Natural killer cell (primary cell): Measurements from ENCODE around the gene OPRL1. TPM values are rescaled to one million over a fixed set of nuclear protein-coding genes. Genes with fewer than 3 reads are reported as not detected.

Experiments
- ATAC-seq, 3 donors: fragments of 150-1000 bp in 2 of 3; fragments of 200-7000 bp in 1 of 3; cut with Tn5 transposase; 1 replicate in 1 of 3; 2 replicates in 2 of 3; pipeline ENCODE4 v1.10.0; 2021; ENCODE audit warnings: mild to moderate bottlenecking in 2 of 3, moderate library complexity in 2 of 3
- DNase-seq, 2 donors: peaks; one replicate each; pipeline versions ENCODE4 v3.0.0 to v3.0.0-alpha.2; 2013 to 2021; ENCODE audit warnings: mixed read lengths in 1 of 2
- H3K27ac ChIP-seq: one replicate; pipeline ENCODE4 v1.5.1; 2013; ENCODE audit warnings: mild to moderate bottlenecking, low read length
- H3K27me3 ChIP-seq: one replicate; pipeline ENCODE4 v1.6.1; 2013; ENCODE audit warnings: low read length; ENCODE audit not compliant: control insufficient read depth, insufficient read depth
- H3K36me3 ChIP-seq: one replicate; pipeline ENCODE4 v1.6.1; 2013; ENCODE audit warnings: low read length; ENCODE audit not compliant: control insufficient read depth, insufficient read depth
- H3K4me1 ChIP-seq: one replicate; pipeline ENCODE4 v1.6.1; 2013; ENCODE audit warnings: low read length; ENCODE audit not compliant: control insufficient read depth, insufficient read depth
- H3K4me3 ChIP-seq: one replicate; pipeline ENCODE4 v1.5.1; 2013; ENCODE audit warnings: low read length
- H3K9me3 ChIP-seq: one replicate; pipeline ENCODE4 v1.6.1; 2013; ENCODE audit warnings: low read length; ENCODE audit not compliant: control insufficient read depth, insufficient read depth
- H3K27ac Mint-ChIP-seq, 2 donors: one replicate each; pipeline ENCODE4 v1.8.0; 2022; ENCODE audit warnings: mild to moderate bottlenecking in 2 of 2, mixed read lengths in 2 of 2, moderate library complexity in 1 of 2
- H3K27me3 Mint-ChIP-seq, 2 donors: one replicate each; pipeline ENCODE4 v1.8.0; 2022; ENCODE audit warnings: low read depth in 2 of 2, mixed read lengths in 2 of 2
- H3K36me3 Mint-ChIP-seq: one replicate; pipeline ENCODE4 v1.8.0; 2022; ENCODE audit warnings: mixed read lengths
- H3K4me1 Mint-ChIP-seq, 2 donors: one replicate each; pipeline ENCODE4 v1.8.0; 2022; ENCODE audit warnings: mixed read lengths in 2 of 2
- H3K4me3 Mint-ChIP-seq: one replicate; pipeline ENCODE4 v1.8.0; 2022; ENCODE audit warnings: mild to moderate bottlenecking, moderate library complexity, mixed read lengths
- H3K9me3 Mint-ChIP-seq, 2 donors: one replicate each; pipeline ENCODE4 v1.8.0; 2022; ENCODE audit warnings: mixed read lengths in 2 of 2
- CTCF ChIP-seq: fragments of 200-600 bp; IDR thresholded peaks from one replicate; pipeline ENCODE4 v1.8.0; 2022; ENCODE audit warnings: antibody characterized with exemption
- WGBS: methylation state at CpG from one replicate; pipeline ENCODE4 v1.1.7; 2013; ENCODE audit warnings: missing lambda C conversion rate; ENCODE audit not compliant: insufficient coverage; 5-methylcytosine and 5-hydroxymethylcytosine counted together
- intact Hi-C: fragments of 100-400 bp; cut with micrococcal nuclease; formaldehyde crosslinking; loops from one replicate; pipeline ENCODE4 v1.14.2; 2022
- total RNA-seq, 4 donors: library from RNA; stranded (reverse); fragments of 120-200 nt in 1 of 4; gene quantifications; one replicate each; pipeline versions ENCODE4 v1.2.3 to v1.2.4, GENCODE V29; 2013 to 2022

Gene OPRL1
- total RNA-seq, 3 donors from 2014 or later (not counting 1 experiment from before 2014, with no cell fraction given) = 1.2 to 2.2 (median 1.4) TPM

GRCh38 chr20:64149809-64150560 is 70.1 kb downstream of the OPRL1 start:
- Histone ChIP-seq H3K27ac (no peak overlapping the region), H3K4me1 (no peaks in the 10 kb centered on the region), H3K4me3 (no peak overlapping the region), H3K27me3 (no peaks in the 10 kb centered on the region), H3K36me3 (no peaks in the 10 kb centered on the region), H3K9me3 (peaks cover 8% of the 10 kb centered on the region)
- no peaks in the 10 kb centered on the region for H3K4me1 Mint-ChIP-seq
- H3K27ac Mint-ChIP-seq = no peak overlapping the region
- ATAC-seq (no peak), DNase-seq (no peak)
- intact Hi-C loops = no loop called here
- no peaks in the 10 kb centered on the region for H3K36me3 Mint-ChIP-seq
- no peaks in the 10 kb centered on the region for H3K9me3 Mint-ChIP-seq
- peaks cover 0 to 5% of the 10 kb centered on the region in 2 donors for H3K27me3 Mint-ChIP-seq
- 89% methylated on average over 26 of the region's 26 CpGs for WGBS
- H3K4me3 Mint-ChIP-seq = no peak overlapping the region
- no peak for TF ChIP-seq CTCF

Other genes starting within 250 kb of the OPRL1 start
- gene ZBTB46, start 248.8 kb upstream of the OPRL1 start, total RNA-seq = 1 to 10 TPM; 1.1 TPM
- not detected for gene ABHD16B, start 218.6 kb upstream of the OPRL1 start, total RNA-seq
- gene TPD52L2, start 214.8 kb upstream of the OPRL1 start, total RNA-seq = 10 to 100 TPM; 36.8 to 47.2 (median 45.1) TPM
- 10 to 100 TPM; 27.5 to 45.1 (median 42.8) TPM for gene DNAJC5, start 185.0 kb upstream of the OPRL1 start, total RNA-seq
- 10 to 100 TPM; 49.9 to 58.1 (median 49.9) TPM for gene UCKL1, start 123.7 kb upstream of the OPRL1 start, total RNA-seq
- 10 to 100 TPM; 11.5 to 16.8 (median 13.8) TPM for gene ZNF512B, start 110.2 kb upstream of the OPRL1 start, total RNA-seq
- gene SAMD10, start 100.4 kb upstream of the OPRL1 start, total RNA-seq = 10 to 100 TPM; 15.2 to 22.3 (median 17.6) TPM
- gene PRPF6, start 99.0 kb upstream of the OPRL1 start, total RNA-seq = 10 to 100 TPM; 52.7 to 63.0 (median 55.0) TPM
- gene C20orf204, start 43.9 kb upstream of the OPRL1 start, total RNA-seq = 1 to 10 TPM; 4.3 to 5.5 (median 5.3) TPM
- not detected for gene SOX18, start 30.4 kb upstream of the OPRL1 start, total RNA-seq
- 10 to 100 TPM; 25.0 to 28.7 (median 28.5) TPM for gene TCEA2, start 16.9 kb upstream of the OPRL1 start, total RNA-seq
- 10 to 100 TPM; 61.9 to 76.4 (median 68.2) TPM for gene RGS19, start 564 bp upstream of the OPRL1 start, total RNA-seq
- not detected for gene LKAAEAR1, start 4.3 kb downstream of the OPRL1 start, total RNA-seq
- not detected for gene NPBWR2, start 27.5 kb downstream of the OPRL1 start, total RNA-seq
- not detected for gene MYT1, start 84.4 kb downstream of the OPRL1 start, total RNA-seq
- gene PCMTD2, start 175.7 kb downstream of the OPRL1 start, total RNA-seq = 10 to 100 TPM; 63.8 to 100.0 (median 65.6) TPM